HepG2 (cell line): ENCODE measurements around the gene PSME3IP1. TPM values are rescaled to one million over a fixed set of nuclear protein-coding genes. Genes with fewer than 3 reads are reported as not detected.

Experiments
- ARNT2 ChIP-seq: sonication (generic); formaldehyde crosslinking; IDR thresholded peaks from 2 replicates; pipeline ENCODE4 v1.8.0; 2022; ENCODE audit warnings: mild to moderate bottlenecking, low read depth, missing genetic modification reagents, moderate library complexity
- CBFB ChIP-seq: sonication (generic); formaldehyde crosslinking; IDR thresholded peaks from 2 replicates; pipeline ENCODE4 v1.4.0; 2020; ENCODE audit warnings: missing genetic modification reagents
- CEBPB ChIP-seq: IDR thresholded peaks from 2 replicates; pipeline ENCODE4 v1.6.1; 2011; ENCODE audit warnings: low read depth, low read length, improper control_type of control experiment, borderline replicate concordance
- CENPT ChIP-seq: sonication (generic); formaldehyde crosslinking; IDR thresholded peaks from 2 replicates; pipeline ENCODE4 v1.8.0; 2022; ENCODE audit warnings: low read depth, mild to moderate bottlenecking, moderate library complexity, missing genetic modification reagents
- DDIT3 ChIP-seq: sonication (generic); formaldehyde crosslinking; IDR thresholded peaks from 2 replicates; pipeline ENCODE4 v1.4.0; 2020; ENCODE audit warnings: mild to moderate bottlenecking, missing genetic modification reagents
- ELF3 ChIP-seq: IDR thresholded peaks from 2 replicates; pipeline ENCODE4 v1.6.1; 2016; ENCODE audit warnings: missing genetic modification reagents, missing compliant biosample characterization
- HOXA5 ChIP-seq: sonication (generic); formaldehyde crosslinking; IDR thresholded peaks from 2 replicates; pipeline ENCODE4 v1.4.0; 2020; ENCODE audit warnings: missing genetic modification reagents
- KDM4B ChIP-seq: sonication (generic); formaldehyde crosslinking; IDR thresholded peaks from 2 replicates; pipeline ENCODE4 v1.4.0; 2020; ENCODE audit warnings: missing genetic modification reagents
- SIN3A ChIP-seq: IDR thresholded peaks from 2 replicates; pipeline ENCODE4 v1.6.1; 2011; ENCODE audit warnings: low read depth, mild to moderate bottlenecking, control low read depth, low read length, borderline replicate concordance
- SOX5 ChIP-seq: IDR thresholded peaks from 2 replicates; pipeline ENCODE4 v1.6.1; 2016; ENCODE audit warnings: borderline replicate concordance
- TFAP4 ChIP-seq: sonication (generic); IDR thresholded peaks from 2 replicates; pipeline ENCODE4 v1.6.1; 2016; ENCODE audit warnings: low read depth, borderline replicate concordance
- UBTF ChIP-seq: sonication (generic); formaldehyde crosslinking; IDR thresholded peaks from 2 replicates; pipeline ENCODE4 v1.4.0; 2020; ENCODE audit warnings: mild to moderate bottlenecking, missing genetic modification reagents
- YY1 ChIP-seq: IDR thresholded peaks from 2 replicates; pipeline ENCODE4 v1.6.1; 2011; ENCODE audit warnings: low read length, low read depth, moderate library complexity, mild to moderate bottlenecking; ENCODE audit not compliant: insufficient read depth, insufficient replicate concordance
- ZFP1 ChIP-seq: IDR thresholded peaks from 2 replicates; pipeline ENCODE4 v1.6.1; 2016
- ZNF280D ChIP-seq: sonication (generic); formaldehyde crosslinking; IDR thresholded peaks from 2 replicates; pipeline ENCODE4 v1.5.1; 2020; ENCODE audit warnings: mild to moderate bottlenecking, missing genetic modification reagents
- ZNF296 ChIP-seq: sonication (generic); formaldehyde crosslinking; conservative IDR thresholded peaks from 2 replicates; pipeline ENCODE4 v1.5.0; 2020; ENCODE audit warnings: mild to moderate bottlenecking, missing genetic modification reagents
- ZNF567 ChIP-seq: sonication (generic); formaldehyde crosslinking; IDR thresholded peaks from 2 replicates; pipeline ENCODE4 v1.8.1; 2023; ENCODE audit warnings: mild to moderate bottlenecking, missing genetic modification reagents, borderline replicate concordance
- ZNF709 ChIP-seq: sonication (generic); formaldehyde crosslinking; IDR thresholded peaks from 2 replicates; pipeline ENCODE4 v1.5.0; 2020; ENCODE audit warnings: mild to moderate bottlenecking, missing genetic modification reagents
- ZNF879 ChIP-seq: sonication (generic); formaldehyde crosslinking; IDR thresholded peaks from 2 replicates; pipeline ENCODE4 v1.8.1; 2023; ENCODE audit warnings: missing genetic modification reagents
- ZSCAN29 ChIP-seq: sonication (generic); formaldehyde crosslinking; conservative IDR thresholded peaks from 2 replicates; pipeline ENCODE4 v1.4.0; 2020; ENCODE audit warnings: mild to moderate bottlenecking, missing genetic modification reagents
- polyA plus RNA-seq, 8 experiments: library from polyadenylated mRNA; depleted of rRNA in 3 of 8; stranded (reverse) in 7 of 8; unstranded in 1 of 8; fragments of >200 nt; fragmentation: Illumina TruSeq in 4 of 8; extraction: Trizol in 4 of 8; gene quantifications; 2 replicates each; pipeline versions ENCODE4 v1.2.1 to v1.2.3, GENCODE V29; 2011 to 2016; ENCODE audit warnings: low read depth in 4 of 8, missing spikeins in 1 of 8, mixed read lengths in 1 of 8; ENCODE audit not compliant: insufficient read depth in 1 of 8
- total RNA-seq, 5 experiments: library from RNA; depleted of rRNA; stranded (reverse); fragments of >200 nt; fragmentation: Illumina TruSeq; extraction: Trizol; gene quantifications; 2 replicates each; pipeline ENCODE4 v1.2.3, GENCODE V29; 2016; ENCODE audit warnings: low read depth in 1 of 5

Gene PSME3IP1
- total and polyA plus RNA-seq, 2 of the 13 experiments (the other 11 are each of a cell fraction or from before 2014, with no cell fraction given): 90.8 to 99.8 TPM

DNA sequence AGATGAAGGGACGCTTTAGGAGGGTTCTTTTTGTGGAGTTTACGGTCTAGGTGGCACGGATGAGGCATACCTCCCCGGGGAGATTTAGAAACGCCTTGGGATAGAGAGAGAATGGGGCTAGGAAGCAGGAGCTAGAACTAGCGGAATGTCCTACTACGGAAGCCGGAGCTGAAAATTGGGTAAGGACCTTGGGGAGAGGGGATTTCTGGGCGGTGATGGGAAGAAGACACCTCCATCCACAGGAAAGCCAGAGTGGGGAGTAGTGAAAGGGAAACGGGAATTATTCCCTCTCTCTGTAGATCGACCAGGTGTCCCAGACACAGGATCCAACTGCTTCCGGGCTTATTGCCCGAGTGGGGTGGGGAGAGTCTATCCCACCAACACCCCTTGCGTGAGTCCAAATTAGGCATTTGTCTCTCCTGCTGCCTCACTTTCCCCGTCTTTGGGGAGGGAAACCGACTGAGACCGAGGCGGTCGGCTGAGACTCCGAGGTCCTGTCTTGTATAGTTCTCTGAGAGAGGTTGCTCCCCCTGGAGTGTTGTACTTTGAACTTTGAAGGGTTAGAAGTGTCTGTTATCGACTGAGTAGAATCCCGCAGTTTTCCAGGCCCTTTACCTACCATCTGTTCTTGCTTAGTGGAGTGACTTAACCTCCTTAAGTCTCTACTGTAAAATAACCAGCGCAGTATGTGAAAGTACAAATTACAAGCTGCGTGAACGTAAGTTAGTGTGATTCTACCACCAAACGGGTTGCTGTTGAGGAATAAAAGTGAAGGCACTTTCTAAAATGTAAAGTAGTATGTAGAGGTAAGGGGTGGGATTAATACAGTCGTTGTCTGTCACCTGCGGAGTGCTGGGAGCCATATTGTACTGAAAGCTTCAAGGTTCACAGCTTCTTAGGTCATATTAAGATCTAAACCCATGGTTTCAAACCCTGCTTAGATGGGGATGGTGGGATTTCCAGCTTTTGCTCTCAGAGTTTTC is 1.3 kb upstream of the PSME3IP1 start (continued):
- TF ChIP-seq ZNF296 (CRISPR knock-in tag) (peak; percentile 29; the same call in 1 of the 2 replicates), DDIT3 (no peak), ZNF280D (no peak), CENPT (CRISPR knock-in tag) (no peak), ARNT2 (CRISPR knock-in tag) (no peak), ZFP1 (CRISPR knock-in tag) (0 out of 2 replicates have a peak, but pooled peaks have one; percentile 12), ZNF709 (CRISPR knock-in tag) (0 out of 2 replicates have a peak, but pooled peaks have one; percentile 35), ZNF567 (CRISPR knock-in tag) (no peak), ZNF879 (CRISPR knock-in tag) (0 out of 2 replicates have a peak, but pooled peaks have one; percentile 14), CEBPB (no peak), ZSCAN29 (CRISPR knock-in tag) (0 out of 2 replicates have a peak, but pooled peaks have one; percentile 5), SOX5 (CRISPR knock-in tag) (0 out of 2 replicates have a peak, but pooled peaks have one; percentile 2), SIN3A (peak; percentile 86; the same call in 1 of the 2 replicates), KDM4B (CRISPR knock-in tag) (no peak), TFAP4 (peak; percentile 30; the same call in 1 of the 2 replicates), HOXA5 (CRISPR knock-in tag) (no peak), UBTF (CRISPR knock-in tag) (0 out of 2 replicates have a peak, but pooled peaks have one; percentile 5), ELF3 (peak; percentile 51; the same call in 1 of the 2 replicates), YY1 (peak; percentile 55), CBFB (no peak)
